PC-9 (cell line): ENCODE data around the gene BCAR3. TPM values are rescaled to one million over a fixed set of nuclear protein-coding genes. Genes with fewer than 3 reads are reported as not detected.

Experiments used
- BruUV-seq: library from RNA; stranded (reverse); fragments of 400-500 nt; replicated peaks from 2 replicates; lab custom pipeline; 2021; lab: Mats Ljungman, UMichigan
- CTCF ChIA-PET: fragments of 300-600 bp; sonication (Branson Sonifier 250); formaldehyde crosslinking; loops from one replicate; lab custom pipeline; 2022; ENCODE audit warnings: antibody characterized with exemption; lab: Charles Lee
- POLR2A ChIA-PET: fragments of 300-600 bp; sonication (Branson Sonifier 250); formaldehyde crosslinking; loops from one replicate; lab custom pipeline; 2022; ENCODE audit warnings: antibody characterized with exemption; ENCODE audit not compliant: unreplicated experiment; lab: Charles Lee
- DNase-seq, 2 experiments: peaks; one replicate each; pipeline versions ENCODE4 v3.0.0 to v3.0.0-alpha.2; 2015 to 2022; ENCODE audit warnings: mixed read lengths in 1 of 2
- H2AFZ ChIP-seq: fragments of 200-600 bp; sonication (generic); 2 replicates; pipeline ENCODE4 v1.8.1; 2017; ENCODE audit warnings: antibody characterized with exemption
- H3F3A ChIP-seq: fragments of 200-600 bp; sonication (generic); 2 replicates; pipeline ENCODE4 v1.8.1; 2017; ENCODE audit warnings: antibody characterized with exemption, mild to moderate bottlenecking, low read depth; ENCODE audit not compliant: insufficient read depth
- H3K27ac ChIP-seq: fragments of 200-600 bp; sonication (generic); 2 replicates; pipeline ENCODE4 v1.6.1; 2016; ENCODE audit warnings: mixed run types
- H3K27me3 ChIP-seq: fragments of 200-600 bp; sonication (generic); 2 replicates; pipeline ENCODE4 v1.6.1; 2016; ENCODE audit warnings: low read depth, mixed run types; ENCODE audit not compliant: insufficient read depth
- H3K36me3 ChIP-seq: fragments of 200-600 bp; sonication (generic); 2 replicates; pipeline ENCODE4 v1.6.1; 2016; ENCODE audit warnings: low read depth, mixed run types
- H3K4me1 ChIP-seq: fragments of 200-600 bp; sonication (generic); replicated peaks from 2 replicates; pipeline ENCODE4 v1.6.1; 2016; ENCODE audit warnings: mixed run types; ENCODE audit not compliant: insufficient read depth
- H3K4me2 ChIP-seq: fragments of 200-600 bp; sonication (generic); 2 replicates; pipeline ENCODE4 v1.6.1; 2017; ENCODE audit warnings: mixed run types
- H3K4me3 ChIP-seq: fragments of 200-600 bp; sonication (generic); 2 replicates; pipeline ENCODE4 v1.6.1; 2016; ENCODE audit warnings: mixed run types
- H3K79me2 ChIP-seq: fragments of 200-600 bp; sonication (generic); 2 replicates; pipeline ENCODE4 v1.6.1; 2017; ENCODE audit warnings: low read depth, mixed run types
- H3K9me2 ChIP-seq: fragments of 200-600 bp; sonication (generic); 2 replicates; pipeline ENCODE4 v1.8.1; 2017; ENCODE audit warnings: mild to moderate bottlenecking; ENCODE audit not compliant: insufficient read depth
- H3K9me3 ChIP-seq: fragments of 200-600 bp; sonication (generic); 2 replicates; pipeline ENCODE4 v1.8.1; 2016; ENCODE audit warnings: low read depth; ENCODE audit not compliant: insufficient read depth
- H4K20me1 ChIP-seq: fragments of 200-600 bp; sonication (generic); 2 replicates; pipeline ENCODE4 v1.8.1; 2017; ENCODE audit not compliant: insufficient read depth
- EZH2 ChIP-seq: fragments of 200-600 bp; sonication (generic); IDR thresholded peaks from 2 replicates; pipeline ENCODE4 v1.8.0; 2017; ENCODE audit warnings: antibody characterized with exemption, low read depth
- intact Hi-C: fragments of 100-400 bp; cut with micrococcal nuclease; formaldehyde crosslinking; loops from one replicate; pipeline ENCODE4 v1.10.0; 2022; ENCODE audit not compliant: unreplicated experiment
- total RNA-seq: library from RNA; stranded (reverse); gene quantifications from 2 replicates; pipeline ENCODE4 v1.2.3, GENCODE V29; 2021
- TF ChIP-seq, protein P1 (sequence below): fragments of 200-600 bp; sonication (generic); conservative IDR thresholded peaks from 2 replicates; pipeline ENCODE4 v1.6.1; 2017; ENCODE audit warnings: mixed run types, antibody characterized with exemption, mild to moderate bottlenecking, moderate library complexity

The BCAR3 gene
- total RNA-seq, 1 experiment from 2014 or later, result 70.0 TPM

DNA sequence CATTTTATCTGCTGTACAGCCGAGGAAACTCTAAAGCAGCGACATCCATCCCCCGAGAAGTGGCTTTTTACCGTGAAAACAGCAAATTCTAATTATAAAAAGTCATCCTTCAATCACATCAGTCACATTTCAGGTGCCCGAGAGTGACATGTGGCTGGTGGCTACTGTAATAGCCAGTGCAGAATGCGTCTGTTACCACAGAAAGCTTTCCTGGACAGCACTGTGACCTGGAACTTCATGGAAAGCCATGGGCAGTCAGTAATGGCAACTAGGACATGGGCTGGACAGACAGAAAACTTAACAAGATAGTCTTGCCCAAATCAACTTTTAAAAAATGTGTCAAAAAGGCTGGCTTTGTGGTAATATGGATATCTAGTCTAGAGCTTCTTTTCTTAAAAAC, 106.6 kb downstream of the BCAR3 start:
- Histone ChIP-seq H3K9me2 (no peaks in the 10 kb centered on the region), H3K36me3 (peaks cover 83% of the 10 kb centered on the region), H3K9me3 (no peaks in the 10 kb centered on the region), H3F3A (peaks cover 96% of the 10 kb centered on the region), H4K20me1 (peaks cover 79% of the 10 kb centered on the region), H3K79me2 (peaks cover 92% of the 10 kb centered on the region), H3K4me2 (no peak overlapping the region), H2AFZ (no peak overlapping the region), H3K4me3 (no peak overlapping the region), H3K27me3 (no peaks in the 10 kb centered on the region), H3K27ac (0 out of 2 replicates have a peak overlapping the region, but pooled peaks have one; percentile 4), H3K4me1 (peaks cover 22% of the 10 kb centered on the region)
- ChIA-PET POLR2A (no interaction called here), CTCF (no interaction called here)
- intact Hi-C loops, result loop anchor here (5.0 kb wide), 1 partner anchor 252 kb away; no protein-coding TSS in a partner anchor
- BruUV-seq, result no TSS peak
- no peak for DNase-seq
- TF ChIP-seq EZH2, result no peak
- TF ChIP-seq, protein P1, sequence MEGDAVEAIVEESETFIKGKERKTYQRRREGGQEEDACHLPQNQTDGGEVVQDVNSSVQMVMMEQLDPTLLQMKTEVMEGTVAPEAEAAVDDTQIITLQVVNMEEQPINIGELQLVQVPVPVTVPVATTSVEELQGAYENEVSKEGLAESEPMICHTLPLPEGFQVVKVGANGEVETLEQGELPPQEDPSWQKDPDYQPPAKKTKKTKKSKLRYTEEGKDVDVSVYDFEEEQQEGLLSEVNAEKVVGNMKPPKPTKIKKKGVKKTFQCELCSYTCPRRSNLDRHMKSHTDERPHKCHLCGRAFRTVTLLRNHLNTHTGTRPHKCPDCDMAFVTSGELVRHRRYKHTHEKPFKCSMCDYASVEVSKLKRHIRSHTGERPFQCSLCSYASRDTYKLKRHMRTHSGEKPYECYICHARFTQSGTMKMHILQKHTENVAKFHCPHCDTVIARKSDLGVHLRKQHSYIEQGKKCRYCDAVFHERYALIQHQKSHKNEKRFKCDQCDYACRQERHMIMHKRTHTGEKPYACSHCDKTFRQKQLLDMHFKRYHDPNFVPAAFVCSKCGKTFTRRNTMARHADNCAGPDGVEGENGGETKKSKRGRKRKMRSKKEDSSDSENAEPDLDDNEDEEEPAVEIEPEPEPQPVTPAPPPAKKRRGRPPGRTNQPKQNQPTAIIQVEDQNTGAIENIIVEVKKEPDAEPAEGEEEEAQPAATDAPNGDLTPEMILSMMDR, result no peak

DNA sequence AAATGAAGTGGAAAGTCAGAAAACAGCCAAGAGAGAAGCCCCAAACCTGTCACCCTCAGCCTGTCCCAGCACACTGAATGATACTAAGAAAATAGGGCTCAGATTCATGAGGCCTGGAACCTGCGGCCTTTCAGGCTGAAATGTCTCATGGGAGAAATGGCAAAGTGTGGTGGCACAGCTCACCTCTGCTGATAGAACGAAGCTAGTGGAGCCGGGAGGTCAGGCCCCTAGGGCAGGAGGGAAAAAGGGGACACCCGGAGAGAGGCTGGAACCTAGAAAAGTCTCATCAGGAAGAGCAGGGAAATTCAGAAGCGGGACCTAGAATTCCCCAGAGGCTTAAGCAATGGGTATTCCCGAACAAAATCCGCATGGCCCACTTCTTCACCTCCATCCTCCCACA, 107.1 kb downstream of the BCAR3 start:
- peaks cover 88% of the 10 kb centered on the region for H3K36me3 ChIP-seq
- no TSS peak for BruUV-seq
- peaks cover 82% of the 10 kb centered on the region for H4K20me1 ChIP-seq
- no peak overlapping the region for H3K4me3 ChIP-seq
- H3K27me3 ChIP-seq, result no peaks in the 10 kb centered on the region
- DNase-seq, result no peak
- H3K9me3 ChIP-seq, result no peaks in the 10 kb centered on the region
- H3K79me2 ChIP-seq, result peaks cover 93% of the 10 kb centered on the region
- H3K9me2 ChIP-seq, result no peaks in the 10 kb centered on the region
- H3F3A ChIP-seq, result peaks cover 99% of the 10 kb centered on the region
- ChIA-PET POLR2A (interaction anchor here (0.6 kb wide), 1 partner anchor 237 kb away, joined by 4 read pairs; no protein-coding TSS in a partner anchor), CTCF (no interaction called here)
- peaks cover 23% of the 10 kb centered on the region for H3K4me1 ChIP-seq
- intact Hi-C loops, result no loop called here
- H3K27ac ChIP-seq, result no peak overlapping the region
- no peak overlapping the region for H3K4me2 ChIP-seq
- no peak overlapping the region for H2AFZ ChIP-seq
- TF ChIP-seq, protein P1, result no peak

DNA sequence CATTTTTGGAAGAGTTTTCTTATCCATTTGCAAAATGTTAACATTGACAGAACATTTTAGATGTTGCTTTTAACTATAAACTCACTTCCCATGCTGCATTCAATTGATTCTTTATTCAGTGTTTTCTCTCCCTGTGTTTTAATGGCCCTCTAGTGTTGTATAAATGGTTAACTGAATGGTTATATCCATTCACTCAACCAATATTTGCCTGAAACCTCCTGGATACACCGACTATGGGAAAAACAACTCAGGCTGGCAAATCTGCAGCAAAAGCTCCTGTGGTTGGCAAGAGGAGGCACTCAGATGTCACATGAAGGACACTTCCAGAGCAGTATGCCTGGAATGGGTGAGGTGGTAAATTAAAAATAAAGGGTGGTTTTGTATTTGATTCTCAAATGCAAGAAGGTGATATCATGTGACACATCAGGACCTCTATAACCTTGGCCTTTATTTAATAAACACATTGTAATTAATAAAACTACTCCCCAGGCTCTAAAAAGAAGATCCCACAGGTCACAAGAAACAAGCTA, 107.6 kb downstream of the BCAR3 start:
- ChIA-PET CTCF (no interaction called here), POLR2A (interaction anchor here (0.6 kb wide), 1 partner anchor 237 kb away, joined by 4 read pairs; no protein-coding TSS in a partner anchor)
- H3K36me3 ChIP-seq, result peaks cover 88% of the 10 kb centered on the region

More for the DNA sequence above, 107.6 kb downstream of the BCAR3 start:
- no peaks in the 10 kb centered on the region for H3K9me2 ChIP-seq
- no peak overlapping the region for H3K4me2 ChIP-seq
- DNase-seq, result no peak
- peaks cover 23% of the 10 kb centered on the region for H3K4me1 ChIP-seq
- H3F3A ChIP-seq, result peaks cover 99% of the 10 kb centered on the region
- no peak overlapping the region for H3K4me3 ChIP-seq
- BruUV-seq, result no TSS peak
- peaks cover 91% of the 10 kb centered on the region for H3K79me2 ChIP-seq
- H2AFZ ChIP-seq, result no peak overlapping the region
- H3K27ac ChIP-seq, result no peak overlapping the region
- intact Hi-C loops, result no loop called here
- no peaks in the 10 kb centered on the region for H3K27me3 ChIP-seq
- H3K9me3 ChIP-seq, result no peaks in the 10 kb centered on the region
- no peak for TF ChIP-seq EZH2
- TF ChIP-seq, protein P1, result no peak
- H4K20me1 ChIP-seq, result peaks cover 82% of the 10 kb centered on the region
